Tibial artery (tissue), 4 donors: ENCODE measurements around the gene ORC5.

Experiments used
- DNase-seq, 2 donors: peaks; one replicate each; pipeline ENCODE4 v3.0.0-alpha.2; 2019
- H3K27ac ChIP-seq, 2 donors: fragments of 200-600 bp; sonication (generic) in 1 of 2; 1 replicate in 1 of 2; 2 replicates in 1 of 2; pipeline ENCODE4 v1.5.1; 2018 to 2019; ENCODE audit warnings: mild to moderate bottlenecking in 1 of 2
- H3K27me3 ChIP-seq, 2 donors: fragments of 200-600 bp; sonication (generic) in 1 of 2; one replicate each; pipeline versions ENCODE4 v1.5.1 to v1.6.0; 2016 to 2019
- H3K36me3 ChIP-seq, 3 donors: fragments of 200-600 bp; sonication (generic) in 2 of 3; one replicate each; pipeline ENCODE4 v1.5.1; 2016 to 2019; ENCODE audit warnings: mild to moderate bottlenecking in 2 of 3
- H3K4me1 ChIP-seq, 4 donors: fragments of 200-600 bp; sonication (generic) in 2 of 4; 1 replicate in 3 of 4; 2 replicates in 1 of 4; pipeline ENCODE4 v1.5.1; 2016 to 2019
- H3K4me3 ChIP-seq, 2 donors: fragments of 200-600 bp; sonication (generic) in 1 of 2; 1 replicate in 1 of 2; 2 replicates in 1 of 2; pipeline ENCODE4 v1.5.1; 2018 to 2019; ENCODE audit warnings: mild to moderate bottlenecking in 2 of 2
- H3K9me3 ChIP-seq, 3 donors: fragments of 200-600 bp; sonication (generic) in 1 of 3; one replicate each; pipeline ENCODE4 v1.5.1; 2016 to 2019
- CTCF ChIP-seq, 2 experiments: fragments of 200-600 bp in 1 of 2; fragments of 450-650 bp in 1 of 2; IDR thresholded peaks; one replicate each; pipeline ENCODE4 v1.5.1; 2017 to 2019; ENCODE audit warnings: antibody characterized with exemption in 2 of 2, mild to moderate bottlenecking in 1 of 2, moderate library complexity in 1 of 2
- intact Hi-C: fragments of 100-400 bp; cut with DNase I; formaldehyde crosslinking; loops from one replicate; pipeline ENCODE4 v1.15.0; 2023; ENCODE audit warnings: low total_unique reads

Gene ORC5

GRCh38 chr7:104126411-104126841 is 81.4 kb downstream of the ORC5 start:
- Histone ChIP-seq H3K27me3 (no peaks in the 10 kb centered on the region), H3K4me1 (no peaks in the 10 kb centered on the region), H3K36me3 (peaks cover 32 to 51% (median 35%) of the 10 kb centered on the region in 3 donors), H3K27ac (no peak overlapping the region), H3K9me3 (no peaks in the 10 kb centered on the region), H3K4me3 (no peak overlapping the region)
- intact Hi-C loops: no loop called here
- no peak for TF ChIP-seq CTCF (IDR thresholded peaks at IDR 0.05)
- no peak for DNase-seq

DNA sequence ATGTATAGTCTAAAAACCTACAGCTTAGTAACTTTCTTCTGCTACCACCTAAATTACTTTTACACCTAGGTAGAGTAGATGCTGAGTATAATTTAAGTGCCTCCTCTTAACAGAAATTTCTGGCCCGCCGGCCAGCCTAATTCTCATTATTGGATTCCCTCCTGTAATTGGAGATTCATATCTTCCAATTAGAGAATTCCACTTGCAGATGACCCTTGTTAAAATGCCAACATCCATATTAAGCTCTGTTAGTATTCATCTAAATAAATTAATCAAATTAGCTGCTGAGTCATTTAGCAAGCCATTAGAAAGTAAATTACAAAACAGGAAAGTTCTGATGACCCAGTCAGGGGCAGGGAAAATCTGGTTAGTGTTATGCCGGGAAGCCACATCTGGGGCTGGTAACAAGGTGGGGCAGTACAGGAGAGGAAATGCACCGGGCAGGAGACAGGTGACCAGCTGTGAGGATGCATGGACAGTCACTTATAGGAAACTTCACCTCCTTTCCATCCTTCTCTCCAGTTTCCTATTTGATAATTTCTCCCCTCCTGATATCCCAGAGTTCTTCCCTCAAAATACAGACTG is 82.8 kb downstream of the ORC5 start:
- Histone ChIP-seq H3K4me1 (no peaks in the 10 kb centered on the region), H3K4me3 (no peak overlapping the region), H3K27me3 (no peaks in the 10 kb centered on the region), H3K9me3 (peaks cover 0 to 4% (median 0%) of the 10 kb centered on the region in 3 donors), H3K27ac (no peak overlapping the region), H3K36me3 (peaks cover 19 to 38% (median 21%) of the 10 kb centered on the region in 3 donors)
- intact Hi-C loops: no loop called here
- no peak for DNase-seq
- no peak for TF ChIP-seq CTCF (IDR thresholded peaks at IDR 0.05)

DNA sequence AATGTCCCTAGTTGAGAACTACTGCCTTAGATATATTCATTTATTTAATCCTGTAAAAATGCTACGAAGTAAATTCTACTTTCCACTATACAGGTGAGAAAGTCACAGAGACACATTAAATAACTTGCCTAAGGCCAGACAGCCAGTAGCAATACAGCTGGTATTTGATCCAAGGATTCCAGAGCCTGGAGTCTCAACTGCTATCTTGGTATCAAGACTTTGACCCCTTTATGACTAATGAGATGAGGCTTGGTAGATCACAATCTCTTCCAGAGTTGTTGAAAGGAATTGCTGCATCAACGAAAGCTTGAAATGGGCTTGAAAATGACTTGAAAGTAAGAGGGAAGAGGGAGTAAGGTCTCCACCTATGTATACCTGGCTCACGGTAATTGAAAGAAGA is 83.3 kb downstream of the ORC5 start:
- no peak overlapping the region for H3K27ac ChIP-seq
- H3K4me1 ChIP-seq: no peaks in the 10 kb centered on the region
- peaks cover 0 to 4% (median 0%) of the 10 kb centered on the region in 3 donors for H3K9me3 ChIP-seq
- H3K4me3 ChIP-seq: no peak overlapping the region
- H3K27me3 ChIP-seq: no peaks in the 10 kb centered on the region
- no peak for DNase-seq
- peaks cover 18 to 34% (median 21%) of the 10 kb centered on the region in 3 donors for H3K36me3 ChIP-seq
- intact Hi-C loops: no loop called here
- no peak for TF ChIP-seq CTCF (IDR thresholded peaks at IDR 0.05)

DNA sequence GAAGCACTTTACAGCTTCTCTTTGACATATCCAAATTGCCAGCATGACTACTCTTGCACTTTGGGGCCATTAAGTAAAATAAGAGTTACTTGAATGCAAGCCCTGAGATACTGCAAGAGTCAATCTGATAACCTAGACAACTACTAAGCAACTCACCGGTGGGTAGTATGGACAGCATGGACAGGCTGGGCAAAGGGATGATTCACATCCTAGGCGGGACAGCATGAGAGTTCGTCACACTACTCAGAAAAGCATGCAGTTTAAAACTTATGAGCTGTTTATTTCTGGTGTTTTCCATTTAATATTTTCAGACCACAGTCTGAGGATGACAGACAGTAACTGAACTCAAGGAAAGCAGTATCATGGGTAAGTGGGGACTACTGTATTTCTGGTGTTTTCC is 84.0 kb downstream of the ORC5 start:
- no peak for DNase-seq
- TF ChIP-seq CTCF (IDR thresholded peaks at IDR 0.05): no peak

GRCh38 chr7:104113788-104114187 is 94.0 kb downstream of the ORC5 start:
- intact Hi-C loops: no loop called here
- no peaks in the 10 kb centered on the region for H3K36me3 ChIP-seq
- no peaks in the 10 kb centered on the region for H3K4me1 ChIP-seq
- H3K27me3 ChIP-seq: no peaks in the 10 kb centered on the region
- H3K9me3 ChIP-seq: no peaks in the 10 kb centered on the region
- DNase-seq: no peak
- no peak overlapping the region for H3K4me3 ChIP-seq
- TF ChIP-seq CTCF (IDR thresholded peaks at IDR 0.05): no peak
- H3K27ac ChIP-seq: no peak overlapping the region

More for the DNA sequence above, 84.0 kb downstream of the ORC5 start:
- Histone ChIP-seq H3K9me3 (peaks cover 0 to 4% (median 0%) of the 10 kb centered on the region in 3 donors), H3K27ac (no peak overlapping the region), H3K4me3 (no peak overlapping the region), H3K4me1 (no peaks in the 10 kb centered on the region), H3K27me3 (no peaks in the 10 kb centered on the region), H3K36me3 (peaks cover 18 to 28% (median 21%) of the 10 kb centered on the region in 3 donors)
- intact Hi-C loops: no loop called here

DNA sequence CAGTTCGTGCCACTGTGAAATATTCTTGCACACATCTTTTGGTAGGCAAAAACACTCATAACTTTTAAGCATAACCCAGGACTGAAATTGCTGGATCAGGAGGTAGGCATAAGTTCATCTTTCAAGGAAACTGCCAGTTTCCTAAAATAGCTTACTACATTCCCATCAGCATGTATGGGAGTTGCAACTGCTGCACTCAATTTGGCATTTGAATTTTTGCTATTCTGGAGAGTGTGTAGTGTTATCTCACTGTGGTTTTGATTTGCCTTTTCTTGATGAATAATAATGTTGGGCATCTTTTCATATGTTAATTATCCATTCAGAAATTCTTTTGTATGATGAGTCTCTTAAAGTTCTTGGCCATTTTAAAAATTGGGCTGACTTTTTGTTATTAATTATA is 95.2 kb downstream of the ORC5 start:
- H3K4me3 ChIP-seq: no peak overlapping the region
- intact Hi-C loops: no loop called here
- no peak overlapping the region for H3K27ac ChIP-seq
- TF ChIP-seq CTCF (IDR thresholded peaks at IDR 0.05): no peak
- H3K36me3 ChIP-seq: no peaks in the 10 kb centered on the region
- no peaks in the 10 kb centered on the region for H3K4me1 ChIP-seq
- no peak for DNase-seq
- H3K27me3 ChIP-seq: no peaks in the 10 kb centered on the region
- H3K9me3 ChIP-seq: no peaks in the 10 kb centered on the region
